ENCODE data around the gene DPP10. TPM values are rescaled to one million over a fixed set of nuclear protein-coding genes. Genes with fewer than 3 reads are reported as not detected.

The DPP10 gene
- total RNA-seq, 4 donors from 2014 or later = 0.13 to 2.8 (median 0.48) TPM; not detected in 1

- ATAC-seq (ENCODE audit: low FRiP score) (no peak), DNase-seq (ENCODE audit: low spot score) (no peak)
- TF ChIP-seq CTCF (IDR thresholded peaks at IDR 0.05) = no peak
Observed at GRCh38 chr2:115543461-115543860, 1101.0 kb downstream of the DPP10 start.

GRCh38 chr2:115549611-115550130 lies 1107.2 kb downstream of the DPP10 start:
- no peak for TF ChIP-seq CTCF (IDR thresholded peaks at IDR 0.05)
- DNase-seq (ENCODE audit: low spot score) = no peak

GRCh38 chr2:115552726-115553125 lies 1110.3 kb downstream of the DPP10 start:
- DNase-seq (ENCODE audit: low spot score) = no peak
- no peak for TF ChIP-seq CTCF (IDR thresholded peaks at IDR 0.05)
- no peak for ATAC-seq (ENCODE audit: low FRiP score)

More at GRCh38 chr2:115549611-115550130, 1107.2 kb downstream of the DPP10 start:
- no peak for ATAC-seq (ENCODE audit: low FRiP score)

DNA sequence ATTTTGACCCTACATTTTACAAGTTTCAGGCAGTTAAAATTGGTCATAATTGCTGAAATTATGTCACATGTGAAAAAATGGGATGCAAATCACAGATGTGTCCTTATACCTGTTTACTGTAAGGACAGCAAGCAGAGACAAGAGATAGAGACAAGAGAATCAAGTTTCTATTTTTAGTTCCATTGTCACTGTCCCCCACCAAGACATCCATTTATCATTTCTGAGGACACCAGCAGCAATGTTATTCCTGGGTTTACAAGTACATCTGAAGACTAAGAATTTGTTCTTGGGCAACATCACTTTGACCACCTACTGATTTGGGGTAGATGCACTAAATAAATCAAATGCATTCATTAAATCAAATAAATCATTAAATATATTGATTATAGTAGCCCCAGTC lies 1111.7 kb downstream of the DPP10 start:
- TF ChIP-seq CTCF (IDR thresholded peaks at IDR 0.05) = no peak
- DNase-seq (ENCODE audit: low spot score) = no peak
- no peak for ATAC-seq (ENCODE audit: low FRiP score)

- TF ChIP-seq CTCF (IDR thresholded peaks at IDR 0.05) = no peak
- DNase-seq (ENCODE audit: low spot score) = no peak
- ATAC-seq (ENCODE audit: low FRiP score) = no peak
Observed at GRCh38 chr2:115558725-115559124, 1116.3 kb downstream of the DPP10 start.

DNA sequence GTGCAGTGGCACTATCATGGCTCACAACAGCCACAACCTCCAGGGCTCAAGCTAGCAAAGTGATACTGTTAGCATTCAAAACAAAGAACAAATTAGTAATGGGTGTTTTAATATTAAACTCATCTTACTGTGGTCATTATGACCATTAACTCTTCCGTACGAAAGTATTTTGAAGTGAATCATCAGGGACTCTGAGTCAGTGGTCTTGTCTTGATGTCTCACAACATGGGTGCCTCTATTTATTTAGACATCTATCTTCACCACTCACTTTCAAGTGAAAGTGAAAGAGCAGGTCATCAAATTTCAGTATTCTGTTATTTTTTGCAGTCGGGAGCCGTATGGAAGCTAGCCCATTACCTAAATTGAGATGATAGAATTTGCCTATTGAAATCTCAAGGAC lies 1118.2 kb downstream of the DPP10 start:
- no peak for ATAC-seq (ENCODE audit: low FRiP score)
- DNase-seq (ENCODE audit: low spot score) = no peak

More for the DNA sequence above, 1118.2 kb downstream of the DPP10 start:
- no peak for TF ChIP-seq CTCF (IDR thresholded peaks at IDR 0.05)

Data from omental fat pad (tissue), 4 donors.